PC-3 (cell line): ENCODE results near the gene DCTN3. TPM values are rescaled to one million over a fixed set of nuclear protein-coding genes. Genes with fewer than 3 reads are reported as not detected.

Source experiments
- ATAC-seq: fragments of 200-7000 bp; cut with Tn5 transposase; 2 replicates; pipeline ENCODE4 v1.9.1; 2020; ENCODE audit warnings: mild to moderate bottlenecking, moderate library complexity
- BruUV-seq: library from RNA; stranded (reverse); fragments of 400-500 nt; replicated peaks from 2 replicates; lab custom pipeline; 2021; lab: Mats Ljungman, UMichigan
- CTCF ChIA-PET: fragments of 300-600 bp; sonication (Branson Sonifier 250); formaldehyde crosslinking; loops from one replicate; lab custom pipeline; 2022; ENCODE audit warnings: antibody characterized with exemption; lab: Charles Lee
- POLR2A ChIA-PET: fragments of 300-600 bp; sonication (Branson Sonifier 250); formaldehyde crosslinking; loops from one replicate; lab custom pipeline; 2022; ENCODE audit warnings: antibody characterized with exemption; ENCODE audit not compliant: unreplicated experiment; lab: Charles Lee
- DNase-seq: peaks from one replicate; pipeline ENCODE4 v3.0.0-alpha.2; 2015
- H2AFZ ChIP-seq: fragments of 300-600 bp; sonication (generic); 2 replicates; pipeline ENCODE4 v1.6.0; 2016; ENCODE audit warnings: antibody characterized with exemption, low read length
- H3F3A ChIP-seq: fragments of 300-600 bp; sonication (generic); one replicate; pipeline ENCODE4 v1.6.0; 2017; ENCODE audit warnings: antibody characterized with exemption, low read length, control low read depth, mild to moderate bottlenecking; ENCODE audit not compliant: unreplicated experiment
- H3K27ac ChIP-seq: fragments of 300-600 bp; sonication (generic); 2 replicates; pipeline ENCODE4 v1.5.1; 2016; ENCODE audit warnings: mild to moderate bottlenecking, low read length
- H3K27me3 ChIP-seq: fragments of 300-600 bp; sonication (generic); 2 replicates; pipeline ENCODE4 v1.6.1; 2016; ENCODE audit warnings: low read length, mixed read lengths
- H3K36me3 ChIP-seq: fragments of 300-600 bp; sonication (generic); 2 replicates; pipeline ENCODE4 v1.6.1; 2016; ENCODE audit warnings: low read depth, mixed run types, low read length, mixed read lengths
- H3K4me1 ChIP-seq: fragments of 300-600 bp; sonication (generic); 2 replicates; pipeline ENCODE4 v1.5.1; 2016; ENCODE audit warnings: low read length; ENCODE audit not compliant: insufficient read depth
- H3K4me2 ChIP-seq: fragments of 300-600 bp; sonication (generic); 2 replicates; pipeline ENCODE4 v1.6.0; 2016; ENCODE audit warnings: low read length
- H3K4me3 ChIP-seq: fragments of 300-600 bp; sonication (generic); 2 replicates; pipeline ENCODE4 v1.5.1; 2016; ENCODE audit warnings: mild to moderate bottlenecking, low read length, mixed read lengths
- H3K79me2 ChIP-seq: fragments of 300-600 bp; sonication (generic); 2 replicates; pipeline ENCODE4 v1.6.1; 2017; ENCODE audit warnings: low read length, mixed read lengths
- H3K9ac ChIP-seq: fragments of 300-600 bp; sonication (generic); 2 replicates; pipeline ENCODE4 v1.6.0; 2016; ENCODE audit warnings: mild to moderate bottlenecking, low read length
- H3K9me2 ChIP-seq: fragments of 300-600 bp; sonication (generic); replicated peaks from 2 replicates; pipeline ENCODE4 v1.6.1; 2016; ENCODE audit warnings: mixed run types, low read length, mixed read lengths
- H3K9me3 ChIP-seq: fragments of 300-600 bp; sonication (generic); 2 replicates; pipeline ENCODE4 v1.6.1; 2016; ENCODE audit warnings: low read length, mixed read lengths
- H4K20me1 ChIP-seq: fragments of 300-600 bp; sonication (generic); 2 replicates; pipeline ENCODE4 v1.6.1; 2016; ENCODE audit warnings: low read length, mixed read lengths
- EZH2 ChIP-seq: fragments of 300-600 bp; sonication (generic); IDR thresholded peaks from one replicate; pipeline ENCODE4 v1.6.1; 2017; ENCODE audit warnings: antibody characterized with exemption, mild to moderate bottlenecking, low read length; ENCODE audit not compliant: unreplicated experiment
- EZH2phosphoT487 ChIP-seq: fragments of 300-600 bp; sonication (generic); IDR thresholded peaks from 2 replicates; pipeline ENCODE4 v1.6.1; 2018; ENCODE audit warnings: mild to moderate bottlenecking, antibody characterized with exemption, low read length, borderline replicate concordance
- intact Hi-C: fragments of 100-400 bp; cut with micrococcal nuclease; formaldehyde crosslinking; loops from 2 replicates; pipeline ENCODE4 v1.9.0; 2023
- total RNA-seq: library from RNA; depleted of rRNA; stranded (reverse); fragments of >200 nt; gene quantifications from 2 replicates; pipeline ENCODE4 v1.2.3, GENCODE V29; 2014
- TF ChIP-seq, protein P1 (sequence below): fragments of 300-600 bp; sonication (generic); conservative IDR thresholded peaks from 2 replicates; pipeline ENCODE4 v1.5.1; 2017; ENCODE audit warnings: antibody characterized with exemption, low read depth, mild to moderate bottlenecking, low read length

The DCTN3 gene
- total RNA-seq, 1 experiment from 2014 or later = 102 TPM

DNA sequence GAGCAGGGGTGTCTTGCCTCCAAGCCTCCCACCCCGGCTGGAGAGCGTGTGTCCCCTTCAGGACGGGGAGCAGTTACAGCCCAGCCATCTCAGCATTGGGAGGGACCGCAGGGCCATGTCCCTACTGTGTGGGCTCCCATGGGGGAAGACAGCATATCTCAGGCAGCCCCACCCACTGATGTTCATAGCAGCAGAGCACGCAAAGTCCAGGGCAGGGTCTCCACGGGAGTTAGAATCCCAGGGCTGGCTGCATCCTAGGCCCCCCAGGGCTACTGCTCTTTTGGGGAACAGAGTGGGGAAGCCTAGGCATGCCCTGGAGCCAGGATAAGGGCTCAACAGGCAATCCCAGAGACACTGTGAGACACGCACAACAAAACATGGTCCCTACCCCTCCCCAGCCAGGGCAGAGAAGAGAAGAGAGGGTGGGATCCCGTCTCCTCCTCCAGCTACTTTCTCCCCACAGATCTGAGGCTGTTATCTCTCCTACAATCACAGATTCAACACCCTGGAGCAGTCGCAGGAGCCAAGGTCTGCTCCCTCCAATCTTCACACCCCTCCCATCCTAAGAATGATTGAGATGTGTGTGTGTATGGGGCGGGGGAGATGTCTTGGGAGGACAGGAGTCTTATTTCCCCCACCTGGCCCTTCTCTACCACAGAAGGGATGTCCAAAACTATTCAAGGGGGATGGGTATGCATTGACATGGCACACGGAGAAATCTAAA lies 34.2 kb downstream of the DCTN3 start:
- Histone ChIP-seq H3F3A (no peaks in the 10 kb centered on the region), H3K27ac (no peak overlapping the region), H4K20me1 (no peaks in the 10 kb centered on the region), H3K9me2 (no peaks in the 10 kb centered on the region), H3K36me3 (no peaks in the 10 kb centered on the region), H3K27me3 (peaks cover 39% of the 10 kb centered on the region), H3K9me3 (no peaks in the 10 kb centered on the region), H3K9ac (no peak overlapping the region), H3K4me1 (no peaks in the 10 kb centered on the region), H3K4me2 (no peak overlapping the region), H3K4me3 (no peak overlapping the region), H2AFZ (no peak overlapping the region), H3K79me2 (no peaks in the 10 kb centered on the region)
- no peak for ATAC-seq
- intact Hi-C loops = no loop called here
- ChIA-PET POLR2A (no interaction called here), CTCF (no interaction called here)
- no peak for DNase-seq
- no peak for TF ChIP-seq EZH2phosphoT487
- TF ChIP-seq, protein P1, sequence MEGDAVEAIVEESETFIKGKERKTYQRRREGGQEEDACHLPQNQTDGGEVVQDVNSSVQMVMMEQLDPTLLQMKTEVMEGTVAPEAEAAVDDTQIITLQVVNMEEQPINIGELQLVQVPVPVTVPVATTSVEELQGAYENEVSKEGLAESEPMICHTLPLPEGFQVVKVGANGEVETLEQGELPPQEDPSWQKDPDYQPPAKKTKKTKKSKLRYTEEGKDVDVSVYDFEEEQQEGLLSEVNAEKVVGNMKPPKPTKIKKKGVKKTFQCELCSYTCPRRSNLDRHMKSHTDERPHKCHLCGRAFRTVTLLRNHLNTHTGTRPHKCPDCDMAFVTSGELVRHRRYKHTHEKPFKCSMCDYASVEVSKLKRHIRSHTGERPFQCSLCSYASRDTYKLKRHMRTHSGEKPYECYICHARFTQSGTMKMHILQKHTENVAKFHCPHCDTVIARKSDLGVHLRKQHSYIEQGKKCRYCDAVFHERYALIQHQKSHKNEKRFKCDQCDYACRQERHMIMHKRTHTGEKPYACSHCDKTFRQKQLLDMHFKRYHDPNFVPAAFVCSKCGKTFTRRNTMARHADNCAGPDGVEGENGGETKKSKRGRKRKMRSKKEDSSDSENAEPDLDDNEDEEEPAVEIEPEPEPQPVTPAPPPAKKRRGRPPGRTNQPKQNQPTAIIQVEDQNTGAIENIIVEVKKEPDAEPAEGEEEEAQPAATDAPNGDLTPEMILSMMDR = no peak
- no peak for TF ChIP-seq EZH2
- BruUV-seq = no TSS peak

DNA sequence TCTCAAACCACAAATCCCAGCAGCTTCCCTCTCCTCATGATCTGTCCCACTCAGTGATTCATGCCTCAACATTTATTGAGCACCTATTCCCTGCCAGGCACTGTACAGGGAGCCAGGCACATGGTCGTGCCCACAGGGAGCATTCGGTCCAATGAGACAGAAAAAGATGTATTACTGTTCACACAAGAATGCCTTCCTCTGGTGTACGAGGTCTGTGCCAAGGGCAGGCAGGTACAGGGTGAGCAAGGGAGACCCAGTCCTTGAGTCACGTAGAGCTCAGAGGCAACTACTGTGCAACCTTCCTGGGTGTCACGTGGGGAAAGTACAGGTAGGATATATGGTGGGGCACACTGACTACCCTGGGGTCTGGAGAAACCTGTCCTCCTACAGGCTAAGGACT lies 35.3 kb downstream of the DCTN3 start:
- DNase-seq = no peak
- Histone ChIP-seq H3K79me2 (no peaks in the 10 kb centered on the region), H3K4me1 (no peaks in the 10 kb centered on the region), H3K9ac (no peak overlapping the region), H3F3A (no peaks in the 10 kb centered on the region), H3K27me3 (peaks cover 34% of the 10 kb centered on the region), H3K9me2 (no peaks in the 10 kb centered on the region), H3K4me2 (no peak overlapping the region), H3K36me3 (no peaks in the 10 kb centered on the region), H2AFZ (no peak overlapping the region), H4K20me1 (no peaks in the 10 kb centered on the region), H3K27ac (no peak overlapping the region), H3K9me3 (no peaks in the 10 kb centered on the region), H3K4me3 (no peak overlapping the region)
- POLR2A ChIA-PET = no interaction called here
- no TSS peak for BruUV-seq
- no peak for TF ChIP-seq EZH2
- TF ChIP-seq, protein P1 = no peak
- TF ChIP-seq EZH2phosphoT487 = no peak
- intact Hi-C loops = no loop called here
- no peak for ATAC-seq
- CTCF ChIA-PET = no interaction called here

DNA sequence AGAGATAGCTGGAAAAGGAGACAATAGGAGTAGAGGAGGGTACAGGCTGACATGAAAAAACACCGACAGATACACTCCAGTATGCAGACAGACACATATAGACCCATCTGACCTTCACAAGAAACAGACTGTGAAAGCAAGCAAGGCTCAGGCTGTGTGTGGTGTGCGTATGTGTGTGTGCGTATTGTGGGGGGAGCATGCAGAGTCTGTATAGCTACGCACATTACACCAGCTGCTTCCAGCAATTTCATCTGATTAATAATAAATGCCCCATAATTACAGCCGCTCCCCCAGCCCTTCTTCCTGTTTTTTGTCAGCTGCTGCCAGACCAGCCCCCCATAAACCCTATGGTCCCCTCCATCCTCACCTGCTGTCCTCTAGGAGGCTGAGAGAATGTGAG lies 37.5 kb downstream of the DCTN3 start:
- Histone ChIP-seq H3F3A (no peaks in the 10 kb centered on the region), H3K27ac (no peak overlapping the region), H2AFZ (no peak overlapping the region), H3K4me1 (no peaks in the 10 kb centered on the region), H4K20me1 (no peaks in the 10 kb centered on the region), H3K9ac (no peak overlapping the region), H3K27me3 (peaks cover 17% of the 10 kb centered on the region), H3K79me2 (no peaks in the 10 kb centered on the region), H3K9me2 (no peaks in the 10 kb centered on the region), H3K4me2 (no peak overlapping the region), H3K4me3 (no peak overlapping the region), H3K9me3 (no peaks in the 10 kb centered on the region), H3K36me3 (no peaks in the 10 kb centered on the region)
- DNase-seq = no peak
- BruUV-seq = no TSS peak
- no peak for ATAC-seq
- ChIA-PET POLR2A (interaction anchor here (0.6 kb wide), 1 partner anchor 12 kb away, joined by 3 read pairs; no protein-coding TSS in a partner anchor), CTCF (no interaction called here)
- intact Hi-C loops = no loop called here
- TF ChIP-seq EZH2phosphoT487 (no peak), EZH2 (no peak)
- TF ChIP-seq, protein P1 = no peak
